HL-60/S4 treated with phorbol 12-myristate 13-acetate at 8.2 ng/mL for 4 days and 3 days (cell line): ENCODE measurements around the gene FBP2.
"Not testable (repeated sequence)": the region's sequence is repeated elsewhere in the genome, so short reads cannot be mapped to it uniquely, and the experiment has no call there.

Experiments
- in situ Hi-C: fragments of 300-500 bp; cut with MboI; formaldehyde crosslinking; loops from 2 replicates; pipeline ENCODE4 v1.15.0; 2022; ENCODE audit warnings: low sequenced_read_pairs

Gene FBP2

DNA sequence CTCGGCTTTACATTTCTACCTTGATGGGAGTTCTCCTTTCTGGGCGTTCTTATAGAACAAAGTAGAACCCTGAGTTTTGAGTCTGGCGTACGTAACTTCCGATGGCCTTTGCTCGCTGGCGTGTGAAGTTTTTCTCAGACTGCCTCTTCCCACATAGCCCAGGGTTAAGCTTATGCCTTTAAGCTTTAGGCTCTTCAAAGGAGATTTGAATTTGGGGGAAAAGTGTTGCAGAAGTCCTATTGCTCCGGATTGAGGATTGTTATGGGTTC is 13.7 kb upstream of the FBP2 start:
- in situ Hi-C loops: no loop called here

DNA sequence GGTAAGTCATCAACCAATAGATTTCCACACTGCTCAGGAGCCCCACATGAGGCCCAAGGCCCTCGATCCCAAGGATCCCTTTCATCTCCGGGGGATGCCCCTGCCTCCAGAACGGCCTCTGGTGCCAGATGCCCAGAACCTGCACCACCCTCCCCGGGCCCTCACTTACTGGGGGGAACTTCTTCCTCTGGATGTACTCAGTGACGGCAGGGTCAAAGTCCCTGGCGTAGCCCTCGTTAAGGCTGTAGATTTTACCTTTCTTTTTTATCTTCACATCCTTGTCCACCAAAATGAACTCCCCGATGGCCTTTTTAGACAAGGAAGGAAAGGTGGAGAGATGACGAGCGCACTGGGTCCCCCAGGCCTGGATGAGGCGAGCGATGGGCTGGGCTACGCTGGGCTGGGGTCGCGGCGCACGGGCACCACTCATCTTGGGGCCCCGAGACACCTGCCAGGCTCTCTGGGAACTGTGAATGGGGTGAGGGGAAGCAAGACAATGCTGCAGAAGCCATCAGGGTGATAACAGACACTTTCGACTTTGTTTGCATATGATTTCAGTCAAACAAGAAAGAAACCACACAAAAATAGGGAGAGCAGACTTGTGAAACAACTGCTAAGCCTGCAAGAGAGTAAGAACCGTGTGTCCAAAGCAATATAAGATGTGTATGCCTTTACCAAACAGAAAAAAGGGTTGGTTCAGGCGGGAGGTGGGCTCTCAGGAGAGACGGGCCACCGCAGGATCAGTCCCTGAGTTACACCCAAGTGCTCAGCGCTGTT is 13.2 kb upstream of the FBP2 start:
- in situ Hi-C loops: no loop called here

DNA sequence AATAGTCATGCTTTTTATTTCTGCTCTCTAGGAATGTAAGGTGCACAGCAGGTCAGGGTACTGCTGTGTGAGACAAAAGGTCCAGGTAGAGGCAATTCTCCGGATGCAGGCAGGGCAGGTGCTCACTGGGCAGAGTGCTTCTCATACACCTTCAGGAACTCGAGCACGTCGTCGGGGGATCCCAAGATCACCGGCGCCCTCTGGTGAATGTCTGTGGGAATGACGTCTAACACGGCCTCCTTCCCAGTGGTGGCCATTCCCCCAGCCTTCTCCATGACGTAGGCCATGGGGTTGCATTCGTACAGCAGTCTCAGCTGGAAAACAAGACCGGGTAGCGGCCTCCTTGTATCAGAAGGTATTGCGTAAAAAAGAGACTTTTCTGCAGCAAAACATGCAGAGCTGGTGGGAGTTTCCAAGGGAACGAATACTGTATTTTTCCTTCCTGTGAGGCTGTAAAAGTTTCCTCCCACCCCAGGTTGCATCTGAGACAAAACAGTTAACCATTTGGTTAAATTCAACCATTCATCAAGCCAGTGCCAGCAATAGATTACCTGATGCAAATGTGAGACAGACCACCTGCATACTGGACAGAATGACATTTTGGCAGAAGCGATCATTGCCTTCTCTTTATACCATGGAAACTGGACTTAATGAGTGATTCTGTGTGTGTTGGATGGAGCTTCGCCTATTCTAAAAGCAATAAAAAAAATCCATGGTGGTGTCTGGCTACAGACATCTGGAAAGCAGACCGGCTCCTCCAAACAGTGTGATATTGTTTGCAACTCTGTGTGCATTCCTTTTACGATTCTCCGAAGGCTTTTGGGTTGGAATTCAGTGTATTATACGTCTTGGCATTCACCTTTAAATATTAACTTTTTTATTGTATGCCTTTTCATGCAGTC is 9.9 kb upstream of the FBP2 start:
- in situ Hi-C loops: no loop called here

DNA sequence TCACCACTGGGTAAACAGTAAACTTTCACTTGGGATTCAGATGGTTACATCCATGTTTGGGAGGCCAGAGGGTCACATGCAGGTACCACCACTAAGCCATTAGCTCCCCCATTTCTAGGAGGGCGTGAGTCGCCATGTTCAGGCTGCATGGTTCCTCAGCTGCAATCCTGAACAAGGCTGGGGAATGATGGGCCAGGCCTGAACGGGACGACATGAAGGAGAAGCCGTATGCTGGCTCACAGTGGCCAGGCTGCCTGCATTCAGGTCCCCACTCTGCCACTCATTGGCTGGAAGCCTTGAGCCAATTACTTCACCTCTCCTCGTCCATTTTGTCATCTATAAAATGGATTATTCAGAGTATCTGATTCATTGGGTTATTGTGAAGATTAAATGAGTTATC is 9.0 kb upstream of the FBP2 start:
- in situ Hi-C loops: no loop called here

DNA sequence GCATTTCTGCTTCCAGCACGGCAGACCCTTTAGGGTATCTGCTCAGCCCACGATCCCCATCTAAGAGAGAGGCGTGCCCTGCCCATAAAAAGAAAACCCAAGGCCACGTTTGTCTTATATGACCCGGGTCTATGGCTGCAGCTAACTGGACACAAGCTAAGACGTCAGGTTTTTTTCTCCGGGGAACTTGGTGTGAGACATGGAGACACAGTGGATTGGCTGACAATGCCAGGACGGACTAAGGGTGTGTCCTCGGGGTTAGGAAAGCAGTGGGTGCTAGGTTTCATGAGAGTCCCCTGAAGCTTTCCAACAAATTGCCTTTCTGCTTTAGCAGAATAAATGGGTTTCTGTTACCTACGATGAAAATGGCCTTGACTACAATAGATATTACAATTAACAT is 7.1 kb upstream of the FBP2 start:
- in situ Hi-C loops: no loop called here

DNA sequence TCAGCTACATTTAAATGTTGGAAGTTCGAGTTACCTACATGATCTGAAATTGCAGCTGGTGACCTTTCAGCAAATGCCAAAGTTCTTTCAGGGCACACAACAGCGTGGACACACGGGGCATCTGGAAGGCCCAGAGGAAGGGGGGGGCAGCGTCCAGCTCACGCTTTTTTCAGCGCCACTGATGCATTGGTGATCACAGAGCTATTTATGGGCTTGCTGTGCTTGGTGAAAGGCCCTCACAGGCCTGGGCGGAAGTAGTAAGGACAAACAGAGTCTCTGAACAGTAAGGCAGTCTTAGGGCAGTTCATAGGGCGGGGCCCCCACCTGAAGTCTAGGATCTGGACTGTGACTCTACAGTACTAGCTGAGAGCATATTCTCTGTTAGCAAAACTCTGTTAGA is 6.6 kb upstream of the FBP2 start:
- in situ Hi-C loops: no loop called here

DNA sequence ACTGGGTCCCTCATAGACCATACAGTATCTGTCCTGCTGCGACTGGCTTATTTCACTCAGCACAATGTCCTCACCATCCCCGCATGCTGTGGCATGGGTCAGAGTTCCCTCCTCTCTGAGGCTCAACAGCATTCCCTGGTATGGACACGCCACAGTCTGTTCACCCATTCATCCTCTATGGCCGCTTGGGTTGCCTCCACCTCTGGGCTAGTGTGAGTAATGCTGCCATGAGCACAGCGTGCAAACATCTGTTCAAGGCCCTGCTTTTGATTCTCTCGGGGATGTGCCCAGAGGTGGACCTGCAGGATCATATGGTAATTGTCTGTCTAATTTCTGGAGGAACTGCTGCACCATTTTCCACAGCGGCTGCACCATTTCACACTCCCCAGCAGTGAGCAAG is 5.5 kb upstream of the FBP2 start:
- in situ Hi-C loops: no loop called here

DNA sequence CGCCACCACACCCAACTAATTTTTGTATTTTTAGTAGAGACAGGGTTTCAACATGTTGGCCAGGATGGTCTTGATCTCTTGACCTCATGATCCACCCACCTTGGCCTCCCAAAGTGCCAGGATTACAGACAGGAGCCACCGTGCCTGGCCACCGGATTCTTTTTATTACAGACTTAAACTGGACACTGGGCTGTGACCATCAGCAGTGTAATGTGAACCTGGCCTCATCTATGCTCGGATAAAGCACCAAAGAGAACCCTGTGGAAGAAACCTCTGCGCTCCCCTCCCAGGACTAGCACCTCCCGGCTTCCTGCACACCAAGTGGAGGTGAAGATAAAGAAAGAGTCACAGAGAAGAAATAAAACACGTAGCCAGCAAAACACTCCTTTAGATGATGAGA is 941 bp downstream of the FBP2 start:
- in situ Hi-C loops: not testable (repeated sequence)

DNA sequence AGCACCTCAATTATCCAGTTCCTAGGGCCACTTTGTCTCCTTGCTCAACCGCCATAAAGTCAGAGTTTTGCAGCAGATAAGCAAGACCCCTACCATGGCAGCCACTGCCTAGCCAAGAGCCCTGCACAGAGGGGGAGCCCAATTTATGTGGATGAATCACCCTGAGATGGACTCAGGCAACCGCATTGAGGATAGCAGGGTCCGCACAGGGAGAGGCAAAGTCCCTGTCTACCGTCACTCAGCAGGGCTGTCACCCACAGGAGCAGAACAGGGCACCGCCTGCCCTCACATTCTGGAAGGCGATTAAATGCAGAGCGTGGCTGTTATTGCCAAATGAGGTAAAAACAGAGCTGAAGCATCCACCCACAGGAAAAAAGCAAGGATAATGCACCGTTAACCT is 1.7 kb downstream of the FBP2 start:
- in situ Hi-C loops: no loop called here

DNA sequence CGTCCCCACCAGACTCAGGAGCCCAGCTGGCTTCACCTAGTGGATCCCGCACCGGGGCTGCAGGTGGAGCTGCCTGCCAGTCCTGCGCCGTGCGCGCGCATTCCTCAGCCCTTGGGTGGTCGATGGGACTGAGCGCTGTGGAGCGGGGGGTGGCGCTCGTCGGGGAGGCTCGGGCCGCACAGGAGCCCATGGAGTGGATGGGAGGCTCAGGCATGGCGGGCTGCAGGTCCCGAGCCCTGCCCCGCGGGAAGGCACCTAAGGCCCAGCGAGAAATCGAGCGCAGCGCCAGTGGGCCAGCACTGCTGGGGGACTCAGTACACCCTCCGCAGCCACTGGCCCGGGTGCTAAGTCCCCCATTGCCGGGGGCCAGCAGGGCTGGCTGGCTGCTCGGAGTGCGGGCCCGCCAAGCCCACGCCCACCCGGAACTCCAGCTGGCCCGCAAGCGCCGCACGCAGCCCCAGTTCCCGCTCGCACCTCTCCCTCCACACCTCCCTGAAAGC is 2.5 kb downstream of the FBP2 start:
- in situ Hi-C loops: not testable (repeated sequence)

DNA sequence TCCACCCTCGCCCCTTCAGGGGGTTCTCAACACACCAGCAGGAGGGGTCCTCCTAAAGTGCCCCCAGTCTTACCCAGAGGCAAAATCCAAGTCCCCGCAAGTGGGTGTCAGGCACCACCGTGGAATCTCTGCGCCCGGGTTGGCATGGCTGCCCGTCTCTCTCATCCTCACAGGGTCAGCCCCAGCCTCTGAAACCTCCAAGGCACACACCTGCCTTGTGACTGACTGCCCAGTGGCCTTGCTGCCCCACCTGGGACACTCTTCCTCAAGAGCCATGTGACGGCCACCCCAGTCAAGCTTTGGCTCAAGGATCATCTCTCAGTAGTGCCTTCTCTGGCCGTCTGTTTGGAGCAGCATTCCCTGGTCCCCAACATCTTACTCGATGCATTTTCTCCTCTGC is 4.9 kb downstream of the FBP2 start:
- in situ Hi-C loops: no loop called here

DNA sequence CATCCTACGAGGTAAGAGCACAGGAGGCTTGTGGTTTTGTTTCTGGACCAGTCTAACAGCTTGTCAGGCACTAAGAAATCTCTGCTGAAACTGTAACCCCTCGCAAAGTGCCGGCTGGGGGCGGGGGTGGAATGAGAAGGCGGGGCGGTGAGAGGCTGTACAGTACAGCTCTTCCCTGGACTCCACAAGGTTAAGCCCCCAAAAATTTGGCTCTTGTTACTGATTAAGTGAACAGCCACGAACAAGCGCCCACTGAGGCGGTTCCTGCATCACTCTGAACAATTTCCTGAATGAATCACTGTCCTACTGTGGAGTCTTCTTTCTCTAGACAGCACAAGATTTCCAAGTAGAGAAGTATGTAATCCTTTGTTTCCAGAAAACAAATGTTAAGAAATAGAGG is 6.8 kb downstream of the FBP2 start:
- in situ Hi-C loops: no loop called here

DNA sequence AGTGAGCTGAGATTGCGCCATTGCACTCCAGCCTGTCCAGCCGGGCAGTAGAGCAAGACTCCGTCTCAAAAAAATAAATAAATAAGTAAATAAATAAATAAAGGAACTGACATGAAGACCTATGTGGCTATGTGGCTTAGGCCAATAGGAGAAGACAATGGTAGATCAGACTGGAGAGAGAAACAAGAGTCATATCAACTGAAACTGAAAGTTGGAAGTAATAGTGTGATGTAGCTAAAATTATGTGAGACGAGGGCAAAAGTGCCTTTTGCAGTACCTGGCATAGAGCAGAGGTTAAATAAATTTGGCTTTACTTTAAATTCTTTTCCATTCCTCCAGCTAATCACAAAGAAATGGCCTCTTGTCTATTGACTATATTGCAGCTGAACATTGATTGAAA is 7.3 kb downstream of the FBP2 start:
- in situ Hi-C loops: no loop called here

DNA sequence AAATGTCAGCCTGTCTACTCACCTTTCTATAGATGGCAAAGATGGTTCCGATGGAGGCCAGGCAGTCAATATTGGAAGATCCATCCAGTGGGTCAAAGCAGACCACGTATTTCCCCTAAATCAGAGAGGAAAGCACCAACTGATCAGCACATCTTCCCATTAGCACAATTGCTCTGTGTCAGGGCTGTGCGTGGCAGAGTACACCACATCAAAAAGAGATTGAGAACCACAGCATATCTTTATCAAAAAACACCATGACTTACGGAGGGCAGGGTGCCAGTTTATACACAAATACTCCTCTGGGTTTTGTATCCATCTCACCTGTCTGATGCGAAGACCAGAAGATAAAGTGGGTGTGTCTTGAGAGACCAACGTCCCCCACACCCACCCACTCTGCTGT is 9.1 kb downstream of the FBP2 start:
- in situ Hi-C loops: no loop called here

DNA sequence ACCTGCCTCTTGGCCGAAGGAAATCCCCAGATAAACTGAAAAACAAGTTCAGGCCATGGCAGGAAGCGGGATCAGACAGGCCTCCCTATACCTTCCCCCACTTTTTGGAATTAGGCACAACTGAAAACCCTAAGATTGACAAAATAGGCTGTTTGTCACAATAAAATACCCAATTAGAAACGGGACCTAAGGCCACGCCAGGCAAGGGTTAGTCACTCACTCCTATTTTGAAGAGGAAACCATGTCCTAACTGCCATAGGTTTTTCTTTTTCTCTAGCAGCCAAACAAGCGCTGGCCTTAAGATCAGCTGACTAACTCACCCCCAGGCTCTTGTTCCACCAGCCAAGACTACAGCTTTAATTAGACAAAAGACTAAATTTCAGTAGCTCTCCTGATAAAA is 11.9 kb downstream of the FBP2 start:
- in situ Hi-C loops: no loop called here

DNA sequence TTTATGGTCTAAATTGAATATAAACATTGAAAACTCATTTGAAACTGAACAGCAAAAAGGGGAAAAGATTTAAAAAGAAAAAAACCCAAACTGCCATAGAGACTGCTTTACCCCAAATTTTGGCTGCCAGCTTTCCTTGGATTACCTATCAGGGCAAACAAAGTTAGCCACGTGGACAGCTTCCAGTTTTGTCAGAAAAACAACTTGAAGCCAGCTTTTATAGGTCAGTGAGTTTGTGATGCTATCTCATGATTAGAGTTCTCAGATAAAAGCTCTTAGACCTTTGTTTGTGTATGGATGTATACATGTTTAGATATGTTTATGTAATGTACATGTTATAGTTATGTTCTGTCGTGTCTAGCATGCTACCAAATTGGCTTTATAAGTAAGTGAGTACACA is 16.1 kb downstream of the FBP2 start:
- in situ Hi-C loops: no loop called here

DNA sequence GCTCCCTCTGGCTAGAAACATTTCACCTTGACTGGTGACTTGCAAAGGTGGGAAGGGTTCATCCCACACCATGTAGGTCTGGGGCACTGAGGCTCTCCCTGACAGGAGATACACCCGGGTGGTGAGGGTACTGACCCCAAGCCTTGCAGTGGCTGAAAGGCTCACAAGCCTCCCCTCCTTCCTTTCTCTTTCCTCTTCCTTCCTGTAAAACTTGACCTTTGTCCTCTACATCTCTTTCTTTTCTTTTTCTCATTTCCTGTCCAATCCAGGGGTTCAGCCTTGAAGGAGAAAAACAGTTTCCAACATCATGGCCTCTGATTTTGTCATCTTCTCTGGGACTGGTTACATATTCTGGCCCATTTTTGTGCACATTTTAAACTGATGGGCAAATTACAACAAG is 16.6 kb downstream of the FBP2 start:
- in situ Hi-C loops: no loop called here

DNA sequence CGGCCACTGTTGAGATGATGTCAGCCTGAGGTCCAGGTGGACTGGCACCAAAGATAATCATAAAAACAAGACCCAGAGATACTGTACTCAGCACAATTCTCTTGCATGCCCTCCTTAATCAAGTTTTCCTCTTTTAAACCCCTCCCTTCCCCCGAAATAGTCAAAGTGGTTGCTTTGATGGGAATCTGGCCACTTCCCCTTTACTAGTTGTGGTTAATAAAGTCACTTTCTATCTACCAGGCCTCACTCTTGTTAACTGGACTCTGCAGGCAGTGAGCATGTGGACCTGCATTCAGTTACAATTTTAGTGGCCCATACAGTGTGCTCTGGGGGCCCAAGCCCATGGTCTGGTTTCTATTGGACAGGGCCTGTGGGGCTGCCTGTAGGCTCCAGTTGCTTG is 17.5 kb downstream of the FBP2 start:
- in situ Hi-C loops: no loop called here

DNA sequence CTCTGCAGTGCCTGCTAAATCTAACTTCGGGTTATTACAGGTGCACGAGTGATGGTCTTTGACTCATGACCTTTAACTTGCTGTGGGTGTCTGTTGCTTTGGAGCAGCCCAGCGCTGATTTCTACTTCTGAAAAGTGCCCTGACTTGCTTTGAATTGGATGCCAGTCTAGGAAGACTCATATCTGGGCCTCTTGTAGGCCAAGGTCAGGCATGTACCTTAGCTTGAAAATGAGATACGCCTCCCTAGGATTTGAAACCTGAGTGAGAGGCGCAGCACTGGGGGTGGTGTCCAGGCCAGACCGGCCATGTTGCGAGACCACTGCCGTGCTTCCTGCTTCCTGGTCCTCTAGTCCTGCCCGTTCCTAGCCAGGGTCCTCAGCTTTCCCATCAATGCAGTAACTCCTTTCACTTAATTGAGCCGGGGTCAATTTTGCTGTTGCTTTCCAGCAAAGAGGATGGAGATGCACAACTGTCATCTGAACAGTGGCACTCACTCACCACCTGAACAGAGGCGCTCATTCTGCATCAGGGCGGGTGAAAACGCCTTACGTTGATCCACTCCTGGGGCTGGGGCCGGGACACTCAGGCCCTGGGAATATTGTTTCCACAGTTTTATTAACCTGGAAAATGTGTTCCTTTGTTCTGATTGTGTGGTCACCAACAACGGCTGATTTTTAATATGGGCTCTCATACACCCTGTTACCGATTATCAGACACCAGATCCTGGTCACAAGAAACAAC is 24.5 kb downstream of the FBP2 start:
- in situ Hi-C loops: no loop called here

DNA sequence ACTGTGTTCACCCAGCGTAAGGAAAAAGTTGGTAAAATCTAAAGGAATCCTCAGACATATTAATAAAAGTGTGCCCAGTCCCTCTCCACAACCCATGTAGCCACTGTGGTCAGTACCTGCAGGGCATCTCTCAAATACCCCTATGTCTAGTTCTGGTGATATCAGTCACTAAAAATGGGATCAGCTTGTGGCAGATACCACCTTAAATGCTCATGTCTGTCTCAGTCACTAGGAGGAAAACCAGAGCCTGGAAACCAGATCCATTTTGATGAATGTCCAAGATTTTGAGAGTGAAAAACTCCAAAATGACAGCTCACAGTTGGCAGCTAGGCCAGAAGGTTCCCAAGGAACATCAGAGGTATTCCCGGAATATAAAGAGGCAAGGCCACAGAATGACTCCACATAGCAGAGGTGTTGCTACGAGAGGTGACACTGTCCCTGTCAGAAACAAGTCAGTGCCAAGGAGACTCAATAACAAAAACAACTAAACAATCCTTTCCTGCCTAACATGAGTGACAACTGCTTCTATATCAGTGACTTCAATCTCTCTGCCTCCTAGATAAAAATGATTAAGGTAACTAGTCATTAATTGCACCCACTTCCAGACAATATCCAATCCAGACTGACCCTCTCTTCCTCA is 25.3 kb downstream of the FBP2 start:
- in situ Hi-C loops: no loop called here

DNA sequence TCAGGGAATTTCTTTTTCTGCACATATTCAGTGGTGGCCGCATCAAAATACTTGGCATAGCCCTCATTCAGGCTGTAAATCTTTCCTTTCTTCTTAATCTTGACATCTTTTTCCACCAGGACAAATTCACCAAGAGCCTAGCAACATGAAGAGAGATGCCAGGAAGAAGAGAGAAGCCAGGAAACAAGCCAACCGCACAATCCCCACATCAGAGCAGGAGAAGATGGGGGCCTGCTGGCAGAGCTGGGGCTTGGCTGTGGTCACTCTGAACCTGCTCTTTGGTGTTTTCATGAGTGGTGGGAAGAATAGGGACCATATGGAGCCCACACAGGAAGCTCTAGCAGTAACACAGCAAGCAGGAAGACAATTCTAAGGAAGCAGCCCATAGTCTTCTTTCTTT is 26.4 kb downstream of the FBP2 start:
- in situ Hi-C loops: no loop called here
